Nephron (organoid): Measurements from ENCODE around the gene NAA25.

Experiments used
- H3K27ac Mint-ChIP-seq, 3 experiments: 2 replicates each; pipeline ENCODE4 v1.8.0; 2020; ENCODE audit warnings: mixed read lengths in 3 of 3, mild to moderate bottlenecking in 2 of 3, moderate library complexity in 1 of 3
- H3K27me3 Mint-ChIP-seq: 2 replicates; pipeline ENCODE4 v1.8.0; 2021; ENCODE audit warnings: low read depth, mild to moderate bottlenecking, moderate library complexity, mixed read lengths
- H3K36me3 Mint-ChIP-seq: 2 replicates; pipeline ENCODE4 v1.8.0; 2020; ENCODE audit warnings: low read depth, mixed read lengths
- H3K4me1 Mint-ChIP-seq: 2 replicates; pipeline ENCODE4 v1.8.0; 2020; ENCODE audit warnings: mixed read lengths
- H3K4me3 Mint-ChIP-seq, 3 experiments: 2 replicates each; pipeline ENCODE4 v1.8.0; 2020; ENCODE audit warnings: mild to moderate bottlenecking in 3 of 3, mixed read lengths in 3 of 3, moderate library complexity in 2 of 3
- H3K9me3 Mint-ChIP-seq: 2 replicates; pipeline ENCODE4 v1.8.0; 2020; ENCODE audit warnings: mixed read lengths
- TF ChIP-seq, protein P1 (sequence below), 3 experiments: fragments of 200-600 bp; sonication (generic); IDR thresholded peaks; one replicate each; pipeline ENCODE4 v1.5.0; 2021; ENCODE audit warnings: antibody characterized with exemption in 3 of 3; ENCODE audit not compliant: unreplicated experiment in 3 of 3

NAA25 gene

DNA sequence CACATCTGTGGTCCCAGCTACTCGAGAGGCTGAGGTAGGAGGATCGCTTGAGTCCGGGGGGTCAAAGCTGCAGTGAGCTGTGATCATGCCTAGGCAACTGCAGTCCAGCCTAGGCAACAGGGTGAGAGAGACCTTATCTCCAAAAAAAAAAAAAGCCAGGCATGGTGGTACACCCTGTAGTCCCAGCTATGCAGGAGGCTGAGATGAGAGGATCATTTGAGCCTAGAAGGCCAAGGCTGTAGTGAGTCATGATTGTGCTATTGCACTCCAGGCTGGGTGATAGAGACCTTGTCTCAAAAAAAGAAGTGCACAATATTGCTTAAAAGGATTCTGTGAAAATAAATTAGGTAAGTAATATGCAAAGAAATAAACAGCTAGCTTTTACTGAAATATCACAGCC is 17.0 kb downstream of the NAA25 start:
- H3K27ac Mint-ChIP-seq = no peak overlapping the region

DNA sequence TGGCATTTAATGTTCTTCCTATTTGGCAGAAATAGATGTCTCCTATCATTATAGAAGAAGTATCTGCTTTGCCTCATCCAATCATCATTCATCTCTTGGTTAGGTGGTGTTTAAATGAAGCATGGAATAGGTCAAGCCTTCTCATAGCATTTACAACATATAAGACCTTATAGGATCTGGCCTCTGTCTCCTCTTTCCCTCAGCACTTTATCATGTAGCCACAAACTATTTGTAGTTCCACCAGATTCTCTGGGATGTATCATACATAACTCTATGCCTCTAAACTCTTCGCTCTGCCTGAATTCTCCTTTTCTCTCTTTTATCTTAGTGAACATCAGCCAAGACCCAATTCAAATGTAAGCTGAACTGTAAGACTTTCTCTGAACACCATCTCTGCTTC is 20.7 kb downstream of the NAA25 start:
- H3K27me3 Mint-ChIP-seq = no peaks in the 10 kb centered on the region
- no peaks in the 10 kb centered on the region for H3K4me1 Mint-ChIP-seq
- TF ChIP-seq, protein P1, sequence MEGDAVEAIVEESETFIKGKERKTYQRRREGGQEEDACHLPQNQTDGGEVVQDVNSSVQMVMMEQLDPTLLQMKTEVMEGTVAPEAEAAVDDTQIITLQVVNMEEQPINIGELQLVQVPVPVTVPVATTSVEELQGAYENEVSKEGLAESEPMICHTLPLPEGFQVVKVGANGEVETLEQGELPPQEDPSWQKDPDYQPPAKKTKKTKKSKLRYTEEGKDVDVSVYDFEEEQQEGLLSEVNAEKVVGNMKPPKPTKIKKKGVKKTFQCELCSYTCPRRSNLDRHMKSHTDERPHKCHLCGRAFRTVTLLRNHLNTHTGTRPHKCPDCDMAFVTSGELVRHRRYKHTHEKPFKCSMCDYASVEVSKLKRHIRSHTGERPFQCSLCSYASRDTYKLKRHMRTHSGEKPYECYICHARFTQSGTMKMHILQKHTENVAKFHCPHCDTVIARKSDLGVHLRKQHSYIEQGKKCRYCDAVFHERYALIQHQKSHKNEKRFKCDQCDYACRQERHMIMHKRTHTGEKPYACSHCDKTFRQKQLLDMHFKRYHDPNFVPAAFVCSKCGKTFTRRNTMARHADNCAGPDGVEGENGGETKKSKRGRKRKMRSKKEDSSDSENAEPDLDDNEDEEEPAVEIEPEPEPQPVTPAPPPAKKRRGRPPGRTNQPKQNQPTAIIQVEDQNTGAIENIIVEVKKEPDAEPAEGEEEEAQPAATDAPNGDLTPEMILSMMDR (IDR thresholded peaks at IDR 0.05; ENCODE audit: unreplicated experiment in 3 of 3) = no peak
- peak overlapping the region in 1 of 3 experiments; percentile 20 for H3K27ac Mint-ChIP-seq
- no peaks in the 10 kb centered on the region for H3K9me3 Mint-ChIP-seq
- H3K36me3 Mint-ChIP-seq = peaks cover 44% of the 10 kb centered on the region
- H3K4me3 Mint-ChIP-seq = no peak overlapping the region

More for the DNA sequence above, 17.0 kb downstream of the NAA25 start:
- Mint-ChIP-seq H3K4me1 (no peaks in the 10 kb centered on the region), H3K27me3 (no peaks in the 10 kb centered on the region), H3K9me3 (no peaks in the 10 kb centered on the region), H3K36me3 (peaks cover 48% of the 10 kb centered on the region), H3K4me3 (no peak overlapping the region)
- TF ChIP-seq, protein P1 (IDR thresholded peaks at IDR 0.05; ENCODE audit: unreplicated experiment in 3 of 3) = no peak

DNA sequence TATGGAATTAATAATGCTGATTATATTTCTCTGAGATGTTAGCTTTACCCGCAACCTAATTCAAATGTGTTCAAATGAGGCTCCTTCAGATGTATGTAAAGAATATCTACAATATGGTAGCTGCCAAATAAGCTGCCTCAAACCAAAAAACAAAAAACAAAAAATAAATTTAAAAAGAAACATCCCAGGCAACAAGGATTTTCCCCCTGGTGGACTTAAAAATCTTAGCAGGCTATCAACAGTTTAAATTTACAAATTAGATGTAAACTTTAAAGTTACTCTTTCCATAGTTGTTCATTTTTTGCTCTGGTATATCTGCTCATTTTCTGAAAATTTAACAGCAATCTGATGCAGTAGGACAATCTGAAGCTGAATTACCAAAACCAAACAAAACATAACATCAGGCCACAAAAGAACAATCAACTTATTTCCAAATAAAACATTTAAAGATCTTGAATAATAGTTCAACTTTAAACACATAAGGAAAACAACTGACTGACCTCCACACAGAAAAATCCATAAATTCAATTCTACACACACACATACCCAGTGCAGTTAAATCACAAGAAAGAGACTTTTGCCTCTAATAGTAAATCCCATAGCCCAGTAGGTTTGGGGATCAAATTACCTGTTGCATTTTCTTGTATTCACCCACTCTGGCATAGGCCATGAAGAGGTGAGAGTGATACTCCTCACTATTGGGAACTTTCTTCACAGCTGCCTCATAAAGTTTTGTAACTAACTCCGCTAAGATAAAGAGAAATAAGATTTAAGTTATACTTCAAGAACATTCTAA is 21.3 kb downstream of the NAA25 start:
- TF ChIP-seq, protein P1 (IDR thresholded peaks at IDR 0.05; ENCODE audit: unreplicated experiment in 3 of 3) = peak in 2 of 3 experiments; percentile 12 to 18
- no peaks in the 10 kb centered on the region for H3K27me3 Mint-ChIP-seq
- H3K4me1 Mint-ChIP-seq = no peaks in the 10 kb centered on the region

DNA sequence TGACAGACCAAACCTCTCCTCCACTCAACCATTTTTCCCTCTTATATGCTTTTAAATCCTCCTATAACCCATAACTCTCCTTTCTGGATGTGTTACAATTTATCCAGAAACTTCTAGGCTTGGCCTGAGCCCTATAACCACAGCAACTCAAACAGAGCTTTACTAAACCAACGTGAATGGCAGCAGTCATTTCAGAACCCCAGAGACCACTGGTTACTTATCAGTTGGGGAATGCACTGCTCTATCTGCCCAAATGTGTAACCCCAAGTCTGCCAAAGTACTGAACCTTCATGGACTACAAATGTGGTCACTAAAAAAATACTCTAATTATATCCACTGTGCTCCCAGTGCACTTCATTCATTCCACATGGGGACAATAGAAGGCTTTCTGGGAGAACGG is 42.0 kb downstream of the NAA25 start:
- Mint-ChIP-seq H3K9me3 (no peaks in the 10 kb centered on the region), H3K36me3 (peaks cover 60% of the 10 kb centered on the region), H3K4me3 (no peak overlapping the region), H3K27ac (no peak overlapping the region), H3K27me3 (no peaks in the 10 kb centered on the region), H3K4me1 (no peaks in the 10 kb centered on the region)
- TF ChIP-seq, protein P1 (IDR thresholded peaks at IDR 0.05; ENCODE audit: unreplicated experiment in 3 of 3) = no peak

More for the DNA sequence above, 21.3 kb downstream of the NAA25 start:
- Mint-ChIP-seq H3K4me3 (no peak overlapping the region), H3K27ac (peak overlapping the region in 2 of 3 experiments; percentile 8 to 26), H3K9me3 (no peaks in the 10 kb centered on the region), H3K36me3 (peaks cover 47% of the 10 kb centered on the region)

DNA sequence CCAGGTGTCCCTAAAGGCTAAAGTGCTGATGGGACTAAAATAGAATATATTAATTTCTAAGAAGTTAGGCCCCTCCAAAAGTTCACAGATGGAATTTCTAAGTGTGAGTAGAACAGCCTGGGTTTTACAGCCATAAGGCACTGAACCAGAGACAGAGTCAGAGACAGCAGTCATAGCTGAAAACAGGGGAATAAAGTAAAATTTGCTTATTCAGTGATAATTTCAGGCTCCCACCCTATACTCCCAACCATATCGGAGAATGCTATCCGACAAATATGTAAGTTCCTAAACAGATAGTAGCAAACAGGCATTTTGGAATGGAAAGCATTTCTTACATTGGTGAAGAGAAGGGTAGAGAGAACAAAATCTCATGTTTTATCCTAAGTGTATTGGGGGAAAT is 45.3 kb downstream of the NAA25 start:
- TF ChIP-seq, protein P1 (IDR thresholded peaks at IDR 0.05; ENCODE audit: unreplicated experiment in 3 of 3) = no peak
- H3K27me3 Mint-ChIP-seq = no peaks in the 10 kb centered on the region
- no peak overlapping the region for H3K4me3 Mint-ChIP-seq
- H3K4me1 Mint-ChIP-seq = no peaks in the 10 kb centered on the region
- H3K27ac Mint-ChIP-seq = no peak overlapping the region
- H3K36me3 Mint-ChIP-seq = peaks cover 57% of the 10 kb centered on the region
- H3K9me3 Mint-ChIP-seq = no peaks in the 10 kb centered on the region

DNA sequence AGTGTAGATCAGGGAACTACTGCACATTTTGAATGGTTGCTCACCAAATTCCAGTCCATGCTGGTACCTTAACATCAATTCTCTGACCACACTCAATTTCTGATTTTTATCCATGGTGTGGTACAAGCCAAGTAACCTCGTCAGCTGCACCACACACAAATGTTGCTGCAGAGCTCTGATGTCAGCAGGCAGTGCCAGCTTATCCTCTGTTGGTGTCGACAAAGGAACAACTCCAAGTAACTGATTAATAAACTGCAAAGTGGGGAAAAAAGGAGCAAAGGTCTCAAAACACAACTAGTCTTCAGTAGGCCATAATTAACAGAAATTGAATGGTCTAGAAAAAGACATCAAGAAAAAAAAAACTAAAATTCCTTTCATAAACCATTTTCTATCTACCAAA is 47.4 kb downstream of the NAA25 start:
- Mint-ChIP-seq H3K27ac (peak overlapping the region in 1 of 3 experiments; percentile 90), H3K27me3 (no peaks in the 10 kb centered on the region), H3K4me3 (no peak overlapping the region), H3K9me3 (no peaks in the 10 kb centered on the region), H3K36me3 (peaks cover 57% of the 10 kb centered on the region), H3K4me1 (no peaks in the 10 kb centered on the region)
- TF ChIP-seq, protein P1 (IDR thresholded peaks at IDR 0.05; ENCODE audit: unreplicated experiment in 3 of 3) = no peak
